ENCODE measurements around the gene HECTD4. TPM values are rescaled to one million over a fixed set of nuclear protein-coding genes. Genes with fewer than 3 reads are reported as not detected.
"Not testable (repeated sequence)": the region's sequence is repeated elsewhere in the genome, so short reads cannot be mapped to it uniquely, and the experiment has no call there.

The HECTD4 gene
- total RNA-seq, 1 donor from 2014 or later = 34.7 TPM

GRCh38 chr12:112367965-112368364, 14.3 kb downstream of the HECTD4 start:
- H3K4me1 Mint-ChIP-seq (ENCODE audit: low read depth) = peaks cover 4% of the 10 kb centered on the region
- DNase-seq (ENCODE audit: low spot score) = no peak
- no peak overlapping the region for H3K27ac Mint-ChIP-seq
- no peaks in the 10 kb centered on the region for H3K36me3 Mint-ChIP-seq (ENCODE audit: low read depth)
- H3K9me3 Mint-ChIP-seq = no peaks in the 10 kb centered on the region
- intact Hi-C loops (cut with micrococcal nuclease) = no loop called here
- no peak overlapping the region for H3K4me3 Mint-ChIP-seq (ENCODE audit: low read depth)
- H3K27me3 Mint-ChIP-seq (ENCODE audit: low read depth) = no peaks in the 10 kb centered on the region

- DNase-seq (ENCODE audit: low spot score) = no peak
- no peak overlapping the region for H3K4me3 Mint-ChIP-seq (ENCODE audit: low read depth)
- no peaks in the 10 kb centered on the region for H3K9me3 Mint-ChIP-seq
- no peak overlapping the region for H3K27ac Mint-ChIP-seq
- H3K27me3 Mint-ChIP-seq (ENCODE audit: low read depth) = no peaks in the 10 kb centered on the region
- H3K4me1 Mint-ChIP-seq (ENCODE audit: low read depth) = no peaks in the 10 kb centered on the region
- intact Hi-C loops (cut with micrococcal nuclease) = no loop called here
- no peaks in the 10 kb centered on the region for H3K36me3 Mint-ChIP-seq (ENCODE audit: low read depth)
Observed at GRCh38 chr12:112362310-112362709, 19.9 kb downstream of the HECTD4 start.

- Mint-ChIP-seq H3K27me3 (ENCODE audit: low read depth) (no peaks in the 10 kb centered on the region), H3K9me3 (no peaks in the 10 kb centered on the region), H3K27ac (no peak overlapping the region), H3K4me1 (ENCODE audit: low read depth) (no peaks in the 10 kb centered on the region), H3K4me3 (ENCODE audit: low read depth) (no peak overlapping the region), H3K36me3 (ENCODE audit: low read depth) (no peaks in the 10 kb centered on the region)
- no peak for DNase-seq (ENCODE audit: low spot score)
- intact Hi-C loops (cut with micrococcal nuclease) = no loop called here
Observed at GRCh38 chr12:112361271-112361670, 21.0 kb downstream of the HECTD4 start.

GRCh38 chr12:112359290-112359689, 22.9 kb downstream of the HECTD4 start:
- DNase-seq (ENCODE audit: low spot score) = no peak
- Mint-ChIP-seq H3K4me3 (ENCODE audit: low read depth) (no peak overlapping the region), H3K27ac (no peak overlapping the region), H3K4me1 (ENCODE audit: low read depth) (no peaks in the 10 kb centered on the region), H3K9me3 (no peaks in the 10 kb centered on the region), H3K36me3 (ENCODE audit: low read depth) (no peaks in the 10 kb centered on the region), H3K27me3 (ENCODE audit: low read depth) (no peaks in the 10 kb centered on the region)
- intact Hi-C loops (cut with micrococcal nuclease) = no loop called here

GRCh38 chr12:112357214-112357613, 25.0 kb downstream of the HECTD4 start:
- Mint-ChIP-seq H3K27me3 (ENCODE audit: low read depth) (no peaks in the 10 kb centered on the region), H3K4me3 (ENCODE audit: low read depth) (no peak overlapping the region), H3K27ac (no peak overlapping the region), H3K36me3 (ENCODE audit: low read depth) (no peaks in the 10 kb centered on the region), H3K4me1 (ENCODE audit: low read depth) (peaks cover 2% of the 10 kb centered on the region), H3K9me3 (no peaks in the 10 kb centered on the region)
- no peak for DNase-seq (ENCODE audit: low spot score)
- intact Hi-C loops (cut with micrococcal nuclease) = no loop called here

- no peak for DNase-seq (ENCODE audit: low spot score)
- Mint-ChIP-seq H3K36me3 (ENCODE audit: low read depth) (no peaks in the 10 kb centered on the region), H3K9me3 (no peaks in the 10 kb centered on the region), H3K4me3 (ENCODE audit: low read depth) (no peak overlapping the region), H3K27ac (no peak overlapping the region), H3K4me1 (ENCODE audit: low read depth) (peaks cover 5% of the 10 kb centered on the region), H3K27me3 (ENCODE audit: low read depth) (no peaks in the 10 kb centered on the region)
- intact Hi-C loops (cut with micrococcal nuclease) = no loop called here
Observed at GRCh38 chr12:112354399-112354798, 27.8 kb downstream of the HECTD4 start.

GRCh38 chr12:112353393-112353792, 28.8 kb downstream of the HECTD4 start:
- Mint-ChIP-seq H3K9me3 (no peaks in the 10 kb centered on the region), H3K27ac (no peak overlapping the region), H3K27me3 (ENCODE audit: low read depth) (no peaks in the 10 kb centered on the region), H3K4me3 (ENCODE audit: low read depth) (no peak overlapping the region), H3K36me3 (ENCODE audit: low read depth) (no peaks in the 10 kb centered on the region), H3K4me1 (ENCODE audit: low read depth) (peaks cover 5% of the 10 kb centered on the region)
- intact Hi-C loops (cut with micrococcal nuclease) = no loop called here
- no peak for DNase-seq (ENCODE audit: low spot score)

- Mint-ChIP-seq H3K36me3 (ENCODE audit: low read depth) (no peaks in the 10 kb centered on the region), H3K27ac (no peak overlapping the region), H3K9me3 (no peaks in the 10 kb centered on the region), H3K4me3 (ENCODE audit: low read depth) (no peak overlapping the region), H3K4me1 (ENCODE audit: low read depth) (peaks cover 5% of the 10 kb centered on the region), H3K27me3 (ENCODE audit: low read depth) (no peaks in the 10 kb centered on the region)
- intact Hi-C loops (cut with micrococcal nuclease) = no loop called here
- no peak for DNase-seq (ENCODE audit: low spot score)
Observed at GRCh38 chr12:112352921-112353320, 29.3 kb downstream of the HECTD4 start.

- H3K4me1 Mint-ChIP-seq (ENCODE audit: low read depth) = peaks cover 9% of the 10 kb centered on the region
- no peaks in the 10 kb centered on the region for H3K27me3 Mint-ChIP-seq (ENCODE audit: low read depth)
- H3K27ac Mint-ChIP-seq = no peak overlapping the region
- H3K9me3 Mint-ChIP-seq = no peaks in the 10 kb centered on the region
- H3K4me3 Mint-ChIP-seq (ENCODE audit: low read depth) = no peak overlapping the region
- DNase-seq (ENCODE audit: low spot score) = no peak
- no peaks in the 10 kb centered on the region for H3K36me3 Mint-ChIP-seq (ENCODE audit: low read depth)
- intact Hi-C loops (cut with micrococcal nuclease) = no loop called here
Observed at GRCh38 chr12:112350593-112351592, 31.3 kb downstream of the HECTD4 start.

- no peaks in the 10 kb centered on the region for H3K9me3 Mint-ChIP-seq
- intact Hi-C loops (cut with micrococcal nuclease) = no loop called here
- peaks cover 13% of the 10 kb centered on the region for H3K4me1 Mint-ChIP-seq (ENCODE audit: low read depth)
- no peak overlapping the region for H3K4me3 Mint-ChIP-seq (ENCODE audit: low read depth)
- H3K27me3 Mint-ChIP-seq (ENCODE audit: low read depth) = no peaks in the 10 kb centered on the region
- DNase-seq (ENCODE audit: low spot score) = no peak
- H3K36me3 Mint-ChIP-seq (ENCODE audit: low read depth) = no peaks in the 10 kb centered on the region
- no peak overlapping the region for H3K27ac Mint-ChIP-seq
Observed at GRCh38 chr12:112349431-112349830, 32.8 kb downstream of the HECTD4 start.

- H3K36me3 Mint-ChIP-seq (ENCODE audit: low read depth); intact Hi-C loops (cut with micrococcal nuclease); H3K27ac Mint-ChIP-seq; DNase-seq (ENCODE audit: low spot score); H3K27me3 Mint-ChIP-seq (ENCODE audit: low read depth); H3K9me3 Mint-ChIP-seq; H3K4me3 Mint-ChIP-seq (ENCODE audit: low read depth): not testable (repeated sequence)
- peaks cover 14% of the 10 kb centered on the region for H3K4me1 Mint-ChIP-seq (ENCODE audit: low read depth)
Observed at GRCh38 chr12:112348926-112349325, 33.3 kb downstream of the HECTD4 start.

GRCh38 chr12:112347581-112347982, 34.6 kb downstream of the HECTD4 start:
- H3K27ac Mint-ChIP-seq = no peak overlapping the region
- no peak overlapping the region for H3K4me3 Mint-ChIP-seq (ENCODE audit: low read depth)
- H3K36me3 Mint-ChIP-seq (ENCODE audit: low read depth) = no peaks in the 10 kb centered on the region
- H3K9me3 Mint-ChIP-seq = no peaks in the 10 kb centered on the region
- DNase-seq (ENCODE audit: low spot score) = no peak
- H3K27me3 Mint-ChIP-seq (ENCODE audit: low read depth) = no peaks in the 10 kb centered on the region
- intact Hi-C loops (cut with micrococcal nuclease) = no loop called here
- peaks cover 18% of the 10 kb centered on the region for H3K4me1 Mint-ChIP-seq (ENCODE audit: low read depth)

GRCh38 chr12:112346194-112346593, 36.0 kb downstream of the HECTD4 start:
- DNase-seq (ENCODE audit: low spot score) = no peak
- no peaks in the 10 kb centered on the region for H3K36me3 Mint-ChIP-seq (ENCODE audit: low read depth)
- intact Hi-C loops (cut with micrococcal nuclease) = no loop called here
- H3K27ac Mint-ChIP-seq = no peak overlapping the region
- peaks cover 22% of the 10 kb centered on the region for H3K4me1 Mint-ChIP-seq (ENCODE audit: low read depth)
- no peaks in the 10 kb centered on the region for H3K9me3 Mint-ChIP-seq
- no peaks in the 10 kb centered on the region for H3K27me3 Mint-ChIP-seq (ENCODE audit: low read depth)
- H3K4me3 Mint-ChIP-seq (ENCODE audit: low read depth) = no peak overlapping the region

Measured in activated T-helper 2 cell treated with anti-CD3 and anti-CD28 coated beads, Interferon-gamma antibody, Interleukin-2, Interleukin-4, amounts not matched to agents 10 μg/mL and 5 μg/mL and 100 μg/mL, durations not matched to agents 14 hours and 24 hours and 36 hours (primary cell).